ENCODE measurements around the gene NPRL2.

- TF ChIP-seq CTCF (IDR thresholded peaks at IDR 0.05) = no peak
- no peak for TF ChIP-seq ZFX (IDR thresholded peaks at IDR 0.05; ENCODE audit: borderline replicate concordance)
Observed at GRCh38 chr3:50396502-50396901, 45.9 kb upstream of the NPRL2 start.

All from 22Rv1 (cell line).